ENCODE results near the gene AGBL4.
"Not testable (repeated sequence)": the region's sequence is repeated elsewhere in the genome, so short reads cannot be mapped to it uniquely, and the experiment has no call there.

Gene AGBL4

GRCh38 chr1:49331066-49331852 lies 692.5 kb downstream of the AGBL4 start:
- TF ChIP-seq, protein P1, sequence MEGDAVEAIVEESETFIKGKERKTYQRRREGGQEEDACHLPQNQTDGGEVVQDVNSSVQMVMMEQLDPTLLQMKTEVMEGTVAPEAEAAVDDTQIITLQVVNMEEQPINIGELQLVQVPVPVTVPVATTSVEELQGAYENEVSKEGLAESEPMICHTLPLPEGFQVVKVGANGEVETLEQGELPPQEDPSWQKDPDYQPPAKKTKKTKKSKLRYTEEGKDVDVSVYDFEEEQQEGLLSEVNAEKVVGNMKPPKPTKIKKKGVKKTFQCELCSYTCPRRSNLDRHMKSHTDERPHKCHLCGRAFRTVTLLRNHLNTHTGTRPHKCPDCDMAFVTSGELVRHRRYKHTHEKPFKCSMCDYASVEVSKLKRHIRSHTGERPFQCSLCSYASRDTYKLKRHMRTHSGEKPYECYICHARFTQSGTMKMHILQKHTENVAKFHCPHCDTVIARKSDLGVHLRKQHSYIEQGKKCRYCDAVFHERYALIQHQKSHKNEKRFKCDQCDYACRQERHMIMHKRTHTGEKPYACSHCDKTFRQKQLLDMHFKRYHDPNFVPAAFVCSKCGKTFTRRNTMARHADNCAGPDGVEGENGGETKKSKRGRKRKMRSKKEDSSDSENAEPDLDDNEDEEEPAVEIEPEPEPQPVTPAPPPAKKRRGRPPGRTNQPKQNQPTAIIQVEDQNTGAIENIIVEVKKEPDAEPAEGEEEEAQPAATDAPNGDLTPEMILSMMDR (IDR thresholded peaks at IDR 0.05; ENCODE audit: insufficient read depth, low read depth, low read length, missing control alignments): no peak

DNA sequence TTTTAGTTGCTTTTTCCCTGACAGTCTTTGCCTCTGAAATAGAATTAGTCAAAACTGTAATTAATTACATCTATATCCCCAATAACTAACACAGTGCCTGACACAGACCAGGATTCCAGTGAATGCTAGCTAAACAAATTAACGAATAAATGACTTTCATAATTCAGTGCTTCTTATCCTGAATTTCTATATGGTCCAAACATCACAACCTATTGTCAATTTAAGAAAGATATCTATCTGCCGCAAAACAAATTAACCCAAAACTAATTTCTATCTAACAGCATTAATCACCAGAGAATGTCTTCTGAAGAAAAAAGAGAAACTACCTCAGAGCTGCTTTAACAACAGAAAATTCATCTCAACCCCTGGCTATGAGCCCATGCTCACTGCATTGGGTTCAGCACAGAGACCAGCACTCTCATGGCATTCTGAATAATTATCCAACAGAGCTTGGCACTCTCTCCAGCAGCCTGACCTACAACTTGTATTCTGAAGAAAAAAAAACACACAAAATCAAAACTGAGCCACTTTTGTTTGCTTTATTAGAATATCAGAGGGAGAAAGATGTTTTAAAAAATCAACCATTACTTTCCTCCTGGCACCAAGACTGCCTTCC lies 699.7 kb downstream of the AGBL4 start:
- TF ChIP-seq, protein P1 (IDR thresholded peaks at IDR 0.05; ENCODE audit: insufficient read depth, low read depth, low read length, missing control alignments): no peak
- no peak for DNase-seq (ENCODE audit: low read depth)
- H3K4me3 ChIP-seq (ENCODE audit: low read length): no peak overlapping the region

More at GRCh38 chr1:49331066-49331852, 692.5 kb downstream of the AGBL4 start:
- DNase-seq (ENCODE audit: low read depth): no peak
- H3K4me3 ChIP-seq (ENCODE audit: low read length): no peak overlapping the region

- H3K4me3 ChIP-seq (ENCODE audit: low read length); DNase-seq (ENCODE audit: low read depth): not testable (repeated sequence)
These were observed 703.3 kb downstream of the AGBL4 start for GRCh38 chr1:49320493-49320892.

- DNase-seq (ENCODE audit: low read depth): no peak
These were observed 704.3 kb downstream of the AGBL4 start for GRCh38 chr1:49319426-49319963.

DNA sequence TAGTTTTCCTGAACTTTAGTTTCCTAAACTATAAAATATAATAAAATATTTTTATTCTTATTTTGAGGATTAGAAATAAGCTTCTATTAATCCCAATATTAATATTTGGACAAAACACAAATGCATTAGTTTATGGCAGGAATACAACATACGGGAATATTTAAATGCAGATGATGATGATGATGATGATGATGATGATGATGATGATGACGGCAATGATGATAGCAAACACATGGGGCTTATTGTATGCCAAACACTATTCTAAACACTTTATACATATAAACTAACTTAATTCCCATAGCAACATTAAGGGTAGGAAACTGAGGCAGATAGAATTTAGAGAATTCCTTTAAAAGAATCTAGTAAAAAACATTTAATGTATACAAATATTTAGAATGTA lies 705.5 kb downstream of the AGBL4 start:
- DNase-seq (ENCODE audit: low read depth): no peak
- TF ChIP-seq, protein P1 (IDR thresholded peaks at IDR 0.05; ENCODE audit: insufficient read depth, low read depth, low read length, missing control alignments): no peak
- H3K4me3 ChIP-seq (ENCODE audit: low read length): no peak overlapping the region

More at GRCh38 chr1:49319426-49319963, 704.3 kb downstream of the AGBL4 start:
- TF ChIP-seq, protein P1 (IDR thresholded peaks at IDR 0.05; ENCODE audit: insufficient read depth, low read depth, low read length, missing control alignments): no peak
- no peak overlapping the region for H3K4me3 ChIP-seq (ENCODE audit: low read length)

DNA sequence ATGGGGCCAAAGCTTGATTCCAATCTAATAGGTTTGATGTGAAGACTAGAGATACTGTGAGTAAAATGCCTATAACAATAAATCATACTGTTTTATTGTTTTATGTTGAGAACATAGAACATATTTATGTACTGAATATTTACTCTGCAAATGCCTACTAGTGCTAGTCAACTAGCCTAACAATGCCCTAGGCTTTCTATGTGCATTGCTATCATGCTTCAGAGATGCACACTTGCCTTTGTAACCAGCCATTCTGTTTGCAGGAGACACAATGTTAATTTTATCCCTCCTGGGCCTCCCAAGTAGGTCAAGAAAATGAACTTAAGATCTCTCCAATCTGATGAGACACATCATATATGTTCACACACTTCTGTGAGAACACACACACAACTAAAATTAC lies 716.3 kb downstream of the AGBL4 start:
- TF ChIP-seq, protein P1 (IDR thresholded peaks at IDR 0.05; ENCODE audit: insufficient read depth, low read depth, low read length, missing control alignments): no peak
- DNase-seq (ENCODE audit: low read depth): no peak
- no peak overlapping the region for H3K4me3 ChIP-seq (ENCODE audit: low read length)

GRCh38 chr1:49306507-49307070 lies 717.2 kb downstream of the AGBL4 start:
- H3K4me3 ChIP-seq (ENCODE audit: low read length): no peak overlapping the region
- TF ChIP-seq, protein P1 (IDR thresholded peaks at IDR 0.05; ENCODE audit: insufficient read depth, low read depth, low read length, missing control alignments): no peak
- no peak for DNase-seq (ENCODE audit: low read depth)

DNA sequence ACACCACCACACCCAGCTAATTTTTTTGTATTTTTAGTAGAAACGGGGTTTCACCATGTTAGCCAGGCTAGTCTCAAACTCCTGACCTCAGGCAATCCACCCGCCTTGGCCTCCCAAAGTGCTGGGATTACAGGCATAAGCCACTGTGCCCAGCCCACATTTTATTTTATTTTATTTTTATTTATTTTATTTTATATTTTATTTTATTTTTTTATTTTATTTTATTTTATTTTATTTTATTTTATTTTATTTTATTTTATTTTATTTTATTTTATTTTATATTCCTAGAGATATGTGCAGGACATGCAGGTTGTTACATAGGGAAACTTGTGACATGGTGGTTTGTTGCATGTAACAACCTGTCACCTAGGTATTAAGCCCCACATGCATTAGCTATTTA lies 721.4 kb downstream of the AGBL4 start:
- DNase-seq (ENCODE audit: low read depth): not testable (repeated sequence)

More for the DNA sequence above, 721.4 kb downstream of the AGBL4 start:
- not testable (repeated sequence) for H3K4me3 ChIP-seq (ENCODE audit: low read length)
